Fibroblast of lung (primary cell): Measurements from ENCODE around the gene LAIR1. TPM values are rescaled to one million over a fixed set of nuclear protein-coding genes. Genes with fewer than 3 reads are reported as not detected.

ENCODE experiments used
- DNase-seq, 2 donors: peaks; one replicate each; pipeline versions ENCODE4 v3.0.0 to v3.0.0-alpha.2; 2010; ENCODE audit warnings: low read depth in 2 of 2
- H2AFZ ChIP-seq: 2 replicates; pipeline ENCODE4 v1.5.1; 2012; ENCODE audit warnings: low read length, control low read depth, inconsistent platforms
- H3K27ac ChIP-seq: 2 replicates; pipeline ENCODE4 v1.5.1; 2011; ENCODE audit warnings: low read length, control low read depth; ENCODE audit not compliant: insufficient read depth
- H3K27me3 ChIP-seq: 2 replicates; pipeline ENCODE4 v1.5.1; 2011; ENCODE audit warnings: mild to moderate bottlenecking, low read length; ENCODE audit not compliant: control insufficient read depth, insufficient read depth
- H3K36me3 ChIP-seq: 2 replicates; pipeline ENCODE4 v1.5.1; 2011; ENCODE audit warnings: low read length; ENCODE audit not compliant: control insufficient read depth, insufficient read depth
- H3K4me1 ChIP-seq: 2 replicates; pipeline ENCODE4 v1.5.1; 2011; ENCODE audit warnings: low read length; ENCODE audit not compliant: control insufficient read depth, insufficient read depth; ENCODE audit errors: extremely low read depth
- H3K4me2 ChIP-seq: 2 replicates; pipeline ENCODE4 v1.5.1; 2011; ENCODE audit warnings: low read length, control low read depth; ENCODE audit not compliant: insufficient read depth; ENCODE audit errors: extremely low read depth
- H3K4me3 ChIP-seq, 4 experiments: fragments of 200-600 bp in 1 of 4; sonication (generic) in 1 of 4; replicated peaks in 1 of 4; 2 replicates each; pipeline ENCODE4 v1.5.1; 2011 to 2016; ENCODE audit warnings: low read length in 4 of 4, low read depth in 3 of 4, mild to moderate bottlenecking in 3 of 4, control low read depth in 2 of 4, inconsistent platforms in 1 of 4, mixed read lengths in 1 of 4; ENCODE audit not compliant: insufficient read depth in 1 of 4; ENCODE audit errors: control extremely low read depth in 1 of 4
- H3K79me2 ChIP-seq: 2 replicates; pipeline ENCODE4 v1.5.1; 2012; ENCODE audit warnings: mild to moderate bottlenecking, low read length, inconsistent platforms; ENCODE audit not compliant: control insufficient read depth, insufficient read depth
- H3K9ac ChIP-seq: 2 replicates; pipeline ENCODE4 v1.5.1; 2011; ENCODE audit warnings: mild to moderate bottlenecking, low read length, control low read depth; ENCODE audit not compliant: insufficient read depth
- H3K9me3 ChIP-seq: 2 replicates; pipeline ENCODE4 v1.5.1; 2012; ENCODE audit warnings: low read depth, low read length; ENCODE audit not compliant: control insufficient read depth, insufficient read depth
- H4K20me1 ChIP-seq: 2 replicates; pipeline ENCODE4 v1.5.1; 2011; ENCODE audit warnings: low read length; ENCODE audit not compliant: control insufficient read depth, insufficient read depth; ENCODE audit errors: extremely low read depth
- CTCF ChIP-seq, 2 donors: IDR thresholded peaks in 1 of 2; conservative IDR thresholded peaks in 1 of 2; 1 replicate in 1 of 2; 2 replicates in 1 of 2; pipeline ENCODE4 v1.5.1; 2011 to 2012; ENCODE audit warnings: low read length in 2 of 2, control low read depth in 1 of 2, inconsistent platforms in 1 of 2, low read depth in 1 of 2, mild to moderate bottlenecking in 1 of 2
- EZH2 ChIP-seq: IDR thresholded peaks from 2 replicates; pipeline ENCODE4 v1.5.1; 2012; ENCODE audit warnings: low read length, control low read depth, mild to moderate bottlenecking; ENCODE audit errors: missing control alignments
- polyA plus RNA-seq, 2 donors: library from polyadenylated mRNA; depleted of rRNA in 1 of 2; stranded (reverse) in 1 of 2; unstranded in 1 of 2; fragments of >200 nt; gene quantifications; 2 replicates each; pipeline ENCODE4 v1.2.1, GENCODE V29; 2011 to 2012; ENCODE audit warnings: missing spikeins in 1 of 2
- total RNA-seq: library from RNA; depleted of rRNA; stranded (reverse); fragments of >200 nt; gene quantifications from 2 replicates; pipeline ENCODE4 v1.2.1, GENCODE V29; 2014

LAIR1 gene
- total and polyA plus RNA-seq, 2 donors (not counting 1 experiment from before 2014, with no cell fraction given): not detected

- H3K36me3 ChIP-seq: no peaks in the 10 kb centered on the region
- H3K9me3 ChIP-seq: no peaks in the 10 kb centered on the region
- H3K4me2 ChIP-seq: no peak overlapping the region
- no peak overlapping the region for H3K9ac ChIP-seq
- no peak overlapping the region for H2AFZ ChIP-seq
- TF ChIP-seq CTCF (conservative IDR thresholded peaks at IDR 0.05 in 1 of 2, IDR thresholded peaks at IDR 0.05 in 1 of 2; ENCODE audit: low read depth in 1 of 2, low read length in 2 of 2): no peak
- no peak for TF ChIP-seq EZH2
- no peaks in the 10 kb centered on the region for H4K20me1 ChIP-seq
- H3K79me2 ChIP-seq: no peaks in the 10 kb centered on the region
- no peak for DNase-seq
- H3K27me3 ChIP-seq: no peaks in the 10 kb centered on the region
- no peaks in the 10 kb centered on the region for H3K4me1 ChIP-seq
- no peak overlapping the region for H3K27ac ChIP-seq
- no peak overlapping the region for H3K4me3 ChIP-seq
Observed at GRCh38 chr19:54335164-54335563, 29.6 kb downstream of the LAIR1 start.

- H3K4me1 ChIP-seq: no peaks in the 10 kb centered on the region
- no peak overlapping the region for H3K4me2 ChIP-seq
- TF ChIP-seq EZH2: no peak
- no peak for TF ChIP-seq CTCF (conservative IDR thresholded peaks at IDR 0.05 in 1 of 2, IDR thresholded peaks at IDR 0.05 in 1 of 2; ENCODE audit: low read depth in 1 of 2, low read length in 2 of 2)
- H3K27ac ChIP-seq: no peak overlapping the region
- no peaks in the 10 kb centered on the region for H3K36me3 ChIP-seq
- no peaks in the 10 kb centered on the region for H3K79me2 ChIP-seq
- no peaks in the 10 kb centered on the region for H3K9me3 ChIP-seq
- H2AFZ ChIP-seq: no peak overlapping the region
- no peak overlapping the region for H3K9ac ChIP-seq
- no peak overlapping the region for H3K4me3 ChIP-seq
- no peak for DNase-seq
- no peaks in the 10 kb centered on the region for H3K27me3 ChIP-seq
- no peaks in the 10 kb centered on the region for H4K20me1 ChIP-seq
Observed at GRCh38 chr19:54333586-54334298, 31.0 kb downstream of the LAIR1 start.

- Histone ChIP-seq H3K9me3 (no peaks in the 10 kb centered on the region), H3K4me3 (no peak overlapping the region), H3K9ac (no peak overlapping the region), H3K27me3 (no peaks in the 10 kb centered on the region), H3K36me3 (no peaks in the 10 kb centered on the region), H4K20me1 (no peaks in the 10 kb centered on the region), H3K4me2 (no peak overlapping the region), H3K79me2 (no peaks in the 10 kb centered on the region), H2AFZ (no peak overlapping the region), H3K27ac (no peak overlapping the region), H3K4me1 (no peaks in the 10 kb centered on the region)
- DNase-seq: no peak
- no peak for TF ChIP-seq EZH2
- no peak for TF ChIP-seq CTCF (conservative IDR thresholded peaks at IDR 0.05 in 1 of 2, IDR thresholded peaks at IDR 0.05 in 1 of 2; ENCODE audit: low read depth in 1 of 2, low read length in 2 of 2)
Observed at GRCh38 chr19:54332149-54332548, 32.6 kb downstream of the LAIR1 start.
